Gastrocnemius medialis (tissue), 4 donors: ENCODE data around the gene MYMX. TPM values are rescaled to one million over a fixed set of nuclear protein-coding genes. Genes with fewer than 3 reads are reported as not detected.

Source experiments
- ATAC-seq, 2 donors: fragments of 150-250 bp; one replicate each; pipeline ENCODE4 v1.9.1; 2016
- DNase-seq, 2 donors: peaks; one replicate each; pipeline ENCODE4 v3.0.0-alpha.2; 2019
- H3K27ac ChIP-seq, 4 donors: fragments of 200-600 bp; sonication (generic); 1 replicate in 1 of 4; 2 replicates in 3 of 4; pipeline ENCODE4 v1.5.1; 2016 to 2018; ENCODE audit warnings: mild to moderate bottlenecking in 2 of 4, moderate library complexity in 1 of 4
- H3K27me3 ChIP-seq, 3 donors: fragments of 200-600 bp; sonication (generic) in 2 of 3; 1 replicate in 1 of 3; 2 replicates in 2 of 3; pipeline versions ENCODE4 v1.5.1 to v1.6.0; 2016 to 2019; ENCODE audit warnings: mild to moderate bottlenecking in 1 of 3, moderate library complexity in 1 of 3
- H3K36me3 ChIP-seq, 2 donors: fragments of 200-600 bp; sonication (generic) in 1 of 2; one replicate each; pipeline ENCODE4 v1.5.1; 2017 to 2018
- H3K4me1 ChIP-seq, 2 donors: fragments of 200-600 bp; sonication (generic) in 1 of 2; one replicate each; pipeline ENCODE4 v1.5.1; 2016 to 2017; ENCODE audit warnings: mild to moderate bottlenecking in 2 of 2
- H3K4me3 ChIP-seq, 4 donors: fragments of 200-600 bp; sonication (generic) in 3 of 4; 1 replicate in 1 of 4; 2 replicates in 3 of 4; pipeline ENCODE4 v1.5.1; 2016 to 2019; ENCODE audit warnings: mild to moderate bottlenecking in 2 of 4
- H3K9me3 ChIP-seq, 3 donors: fragments of 200-600 bp; sonication (generic) in 2 of 3; 1 replicate in 1 of 3; 2 replicates in 2 of 3; pipeline ENCODE4 v1.5.1; 2016 to 2019
- POLR2A ChIP-seq, 2 donors: fragments of 450-650 bp; IDR thresholded peaks; one replicate each; pipeline ENCODE4 v1.6.1; 2017; ENCODE audit warnings: antibody characterized with exemption in 2 of 2, mild to moderate bottlenecking in 2 of 2, moderate library complexity in 2 of 2
- in situ Hi-C, 4 donors: fragments of 200-750 bp; cut with MboI; loops; one replicate each; pipeline versions ENCODE4 v1.15.0 to v1.8.0; 2017; ENCODE audit warnings: low sequenced_read_pairs in 4 of 4
- intact Hi-C: fragments of 100-400 bp; cut with DNase I; formaldehyde crosslinking; loops from one replicate; pipeline ENCODE4 v1.15.1; 2023; ENCODE audit warnings: low total_unique reads
- total RNA-seq, 4 donors: library from RNA; depleted of rRNA; stranded (reverse); fragments of >200 nt; gene quantifications; one replicate each; pipeline versions ENCODE4 v1.1.0 to v1.2.3, GENCODE V29; 2016
- TF ChIP-seq, protein P1 (sequence below), 5 experiments: fragments of 450-650 bp in 3 of 5; fragments of 200-600 bp in 2 of 5; sonication (generic) in 2 of 5; IDR thresholded peaks in 4 of 5; conservative IDR thresholded peaks in 1 of 5; 1 replicate in 4 of 5; 2 replicates in 1 of 5; pipeline ENCODE4 v1.5.1; 2016 to 2019; ENCODE audit warnings: antibody characterized with exemption in 5 of 5, mild to moderate bottlenecking in 3 of 5, moderate library complexity in 3 of 5

MYMX gene
- total RNA-seq, 4 donors from 2014 or later, result not detected

DNA sequence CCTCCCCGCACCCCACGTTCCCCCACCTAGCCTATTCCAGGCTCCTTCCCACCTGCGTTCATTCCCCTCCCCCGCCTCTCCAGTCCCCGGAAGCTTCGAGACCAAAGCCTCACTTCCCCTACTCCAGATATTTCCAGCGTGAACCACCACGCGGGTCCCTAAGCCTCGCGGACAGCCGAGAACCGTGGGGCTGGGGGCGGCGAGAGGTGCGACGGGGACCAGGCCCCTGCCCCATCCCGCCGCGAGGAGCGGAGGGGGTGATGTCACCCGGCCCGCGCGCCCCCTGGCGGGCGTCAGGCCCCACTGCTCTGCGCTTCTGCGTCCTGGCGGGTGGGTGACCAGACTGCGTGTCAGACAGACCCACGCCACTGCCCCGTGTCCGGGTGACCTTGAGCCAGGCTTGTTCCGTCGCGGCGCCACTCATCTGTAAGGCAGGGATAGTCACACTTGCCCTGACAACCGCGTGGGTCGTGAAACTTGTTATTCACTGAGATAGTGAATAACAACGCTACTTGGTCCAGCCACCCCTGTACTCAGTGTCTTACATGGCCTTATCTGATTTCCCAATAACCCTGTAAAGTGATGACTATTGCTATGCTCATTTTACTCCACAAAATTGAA is 21.2 kb downstream of the MYMX start:
- intact Hi-C loops (loop anchor here (1.0 to 5.0 kb wide), 3 partner anchors 9 to 131 kb away; partner anchors contain the start of gene HSP90AB1), in situ Hi-C loops (loop anchor here in 3 of 4 donors (5.0 to 25.0 kb wide), 3 partner anchors 63 to 126 kb away; no protein-coding TSS in a partner anchor)
- ATAC-seq, result peak; percentile 71 to 74
- TF ChIP-seq POLR2A (IDR thresholded peaks at IDR 0.05), result peak; percentile 61 to 71
- TF ChIP-seq, protein P1, sequence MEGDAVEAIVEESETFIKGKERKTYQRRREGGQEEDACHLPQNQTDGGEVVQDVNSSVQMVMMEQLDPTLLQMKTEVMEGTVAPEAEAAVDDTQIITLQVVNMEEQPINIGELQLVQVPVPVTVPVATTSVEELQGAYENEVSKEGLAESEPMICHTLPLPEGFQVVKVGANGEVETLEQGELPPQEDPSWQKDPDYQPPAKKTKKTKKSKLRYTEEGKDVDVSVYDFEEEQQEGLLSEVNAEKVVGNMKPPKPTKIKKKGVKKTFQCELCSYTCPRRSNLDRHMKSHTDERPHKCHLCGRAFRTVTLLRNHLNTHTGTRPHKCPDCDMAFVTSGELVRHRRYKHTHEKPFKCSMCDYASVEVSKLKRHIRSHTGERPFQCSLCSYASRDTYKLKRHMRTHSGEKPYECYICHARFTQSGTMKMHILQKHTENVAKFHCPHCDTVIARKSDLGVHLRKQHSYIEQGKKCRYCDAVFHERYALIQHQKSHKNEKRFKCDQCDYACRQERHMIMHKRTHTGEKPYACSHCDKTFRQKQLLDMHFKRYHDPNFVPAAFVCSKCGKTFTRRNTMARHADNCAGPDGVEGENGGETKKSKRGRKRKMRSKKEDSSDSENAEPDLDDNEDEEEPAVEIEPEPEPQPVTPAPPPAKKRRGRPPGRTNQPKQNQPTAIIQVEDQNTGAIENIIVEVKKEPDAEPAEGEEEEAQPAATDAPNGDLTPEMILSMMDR (IDR thresholded peaks at IDR 0.05 in 4 of 5, conservative IDR thresholded peaks at IDR 0.05 in 1 of 5), result peak; percentile 95 to 100 (median 99)
- Histone ChIP-seq H3K36me3 (no peaks in the 10 kb centered on the region), H3K4me3 (peak overlapping the region; percentile 68 to 83 (median 74)), H3K27ac (peak overlapping the region; percentile 95 to 99 (median 98)), H3K9me3 (no peaks in the 10 kb centered on the region), H3K27me3 (no peaks in the 10 kb centered on the region), H3K4me1 (peaks cover 35 to 42% of the 10 kb centered on the region in 2 donors)
- peak; percentile 57 to 83 for DNase-seq

DNA sequence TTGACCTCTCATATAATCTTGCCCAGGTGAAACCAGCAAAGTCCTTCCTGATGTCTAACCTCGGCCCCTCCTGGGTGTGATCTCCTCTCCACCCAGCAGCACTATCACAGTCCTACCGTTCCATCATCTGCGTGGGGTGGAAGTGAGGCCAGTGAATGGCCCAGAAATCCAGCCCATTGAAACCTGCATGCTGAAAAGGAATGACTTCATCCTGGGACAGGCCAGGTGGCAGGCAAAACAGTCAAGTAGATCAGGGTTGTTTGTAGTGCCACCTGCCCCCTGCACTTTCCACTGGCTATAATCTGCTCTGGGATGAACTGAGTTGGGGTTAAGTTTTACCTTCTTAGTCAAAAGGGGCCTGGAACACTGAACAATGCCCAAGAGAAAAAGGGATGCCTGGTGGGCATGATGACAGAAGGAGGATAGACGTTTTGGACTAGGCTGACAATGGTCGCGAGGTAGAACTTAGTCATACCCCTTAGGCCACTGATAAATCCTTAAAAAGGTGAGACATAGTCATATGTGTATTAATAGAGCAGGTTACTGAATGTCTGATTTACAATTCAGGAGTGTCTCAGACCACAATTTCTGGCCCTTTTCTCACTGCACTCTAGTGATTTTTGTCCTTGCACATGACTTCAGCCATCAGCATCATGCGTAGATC is 22.1 kb downstream of the MYMX start:
- H3K4me1 ChIP-seq, result peaks cover 26 to 33% of the 10 kb centered on the region in 2 donors
- TF ChIP-seq, protein P1 (IDR thresholded peaks at IDR 0.05 in 4 of 5, conservative IDR thresholded peaks at IDR 0.05 in 1 of 5), result no peak
- no peak for TF ChIP-seq POLR2A (IDR thresholded peaks at IDR 0.05)
- ATAC-seq (no peak), DNase-seq (no peak)
- peak overlapping the region; percentile 95 to 99 (median 98) for H3K27ac ChIP-seq
- intact Hi-C loops, result loop anchor here (1.0 to 5.0 kb wide), 2 partner anchors 67 to 132 kb away; no protein-coding TSS in a partner anchor
- in situ Hi-C loops, result loop anchor here in 3 of 4 donors (5.0 to 25.0 kb wide), 3 partner anchors 64 to 127 kb away; no protein-coding TSS in a partner anchor
- H3K36me3 ChIP-seq, result no peaks in the 10 kb centered on the region
- no peaks in the 10 kb centered on the region for H3K9me3 ChIP-seq
- H3K27me3 ChIP-seq, result no peaks in the 10 kb centered on the region
- H3K4me3 ChIP-seq, result no peak overlapping the region

DNA sequence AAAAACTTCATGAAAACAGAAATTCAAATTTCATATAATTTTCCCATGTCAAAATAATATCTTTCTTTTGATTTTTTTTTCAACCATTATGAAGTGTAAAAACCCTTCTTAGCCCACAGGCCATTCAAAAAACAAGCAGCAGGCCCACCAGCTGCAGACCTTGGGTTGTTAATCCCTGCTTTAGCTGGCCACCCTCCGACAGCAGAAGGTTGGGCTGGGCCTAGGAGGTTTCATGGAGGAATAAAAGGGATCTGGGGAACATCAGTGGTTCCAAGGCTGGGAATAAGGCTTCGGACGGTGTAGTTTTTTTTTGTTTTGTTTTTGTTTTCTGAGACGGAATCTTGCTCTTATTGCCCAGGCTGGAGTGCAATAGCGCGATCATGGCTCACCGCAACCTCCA is 26.6 kb downstream of the MYMX start:
- intact Hi-C loops (no loop called here), in situ Hi-C loops (loop anchor here in 1 of 4 donors (25.0 kb wide), 1 partner anchor 131 kb away; no protein-coding TSS in a partner anchor)
- Histone ChIP-seq H3K9me3 (no peaks in the 10 kb centered on the region), H3K36me3 (no peaks in the 10 kb centered on the region), H3K4me3 (no peak overlapping the region), H3K27ac (no peak overlapping the region), H3K4me1 (peaks cover 4 to 9% of the 10 kb centered on the region in 2 donors), H3K27me3 (no peaks in the 10 kb centered on the region)
- DNase-seq, result no peak
- no peak for TF ChIP-seq POLR2A (IDR thresholded peaks at IDR 0.05)
- TF ChIP-seq, protein P1 (IDR thresholded peaks at IDR 0.05 in 4 of 5, conservative IDR thresholded peaks at IDR 0.05 in 1 of 5), result no peak
- ATAC-seq, result no peak

DNA sequence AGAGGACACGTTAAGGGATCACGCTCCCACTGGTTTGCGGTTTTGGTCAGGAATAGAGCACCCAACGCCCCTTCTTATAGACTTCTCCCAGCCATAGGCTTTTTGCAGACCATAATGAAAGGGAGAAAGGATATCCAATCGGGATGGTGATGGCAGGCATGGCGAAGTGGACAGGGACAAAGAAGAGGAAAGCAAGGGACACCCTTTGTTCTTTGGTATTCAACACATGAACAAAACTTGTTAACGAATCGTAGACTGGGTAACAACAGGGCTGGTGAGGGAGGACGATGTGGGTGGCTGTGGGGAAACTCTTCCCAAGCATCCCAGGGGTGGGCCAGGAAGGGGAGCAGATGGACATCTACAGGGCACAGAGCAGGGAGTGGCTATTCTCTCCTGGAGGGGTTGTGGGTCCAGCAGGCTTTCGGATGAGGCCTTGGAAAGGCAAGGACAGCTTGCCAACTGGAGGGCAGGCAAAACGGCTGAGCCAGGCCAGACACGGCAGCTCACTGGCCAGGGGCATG is 28.7 kb downstream of the MYMX start:
- Histone ChIP-seq H3K4me1 (peaks cover 22 to 24% of the 10 kb centered on the region in 2 donors), H3K27ac (peak overlapping the region; percentile 93 to 99 (median 98)), H3K9me3 (no peaks in the 10 kb centered on the region), H3K27me3 (no peaks in the 10 kb centered on the region), H3K4me3 (peak overlapping the region; percentile 78 to 98 (median 88)), H3K36me3 (peaks cover 0 to 19% of the 10 kb centered on the region in 2 donors)
- in situ Hi-C loops (loop anchor here in 1 of 4 donors (25.0 kb wide), 1 partner anchor 133 kb away; no protein-coding TSS in a partner anchor), intact Hi-C loops (loop anchor here (5.0 kb wide), 3 partner anchors 118 to 618 kb away; partner anchors contain the start of genes GTPBP2, MRPL14, TMEM63B and VEGFA)
- ATAC-seq, result no peak
- DNase-seq, result no peak
- TF ChIP-seq, protein P1 (IDR thresholded peaks at IDR 0.05 in 4 of 5, conservative IDR thresholded peaks at IDR 0.05 in 1 of 5), result no peak
- TF ChIP-seq POLR2A (IDR thresholded peaks at IDR 0.05), result no peak
